H1 (cell line): ENCODE measurements around the gene GNG11. TPM values are rescaled to one million over a fixed set of nuclear protein-coding genes. Genes with fewer than 3 reads are reported as not detected.

Experiments used
- CHD7 ChIP-seq: fragments of 300-600 bp; sonication (generic); IDR thresholded peaks from 2 replicates; pipeline ENCODE4 v1.7.1; 2012; ENCODE audit warnings: low read length, moderate library complexity, mild to moderate bottlenecking, inconsistent platforms; ENCODE audit not compliant: insufficient replicate concordance
- KDM4A ChIP-seq: IDR thresholded peaks from one replicate; pipeline ENCODE4 v1.7.1; 2012; ENCODE audit warnings: low read depth, mild to moderate bottlenecking, moderate library complexity, low read length, inconsistent platforms; ENCODE audit not compliant: severe bottlenecking
- polyA plus RNA-seq, 7 experiments: library from polyadenylated mRNA; depleted of rRNA in 3 of 7; stranded (reverse) in 5 of 7; unstranded in 2 of 7; fragments of >200 nt in 5 of 7; fragments of 200-250 nt in 2 of 7; gene quantifications; 1 replicate in 5 of 7; 2 replicates in 1 of 7; 4 replicates in 1 of 7; pipeline versions ENCODE4 v1.2.1 to v1.2.3, GENCODE V29; 2011 to 2013; ENCODE audit warnings: missing spikeins in 2 of 7, mixed read lengths in 2 of 7
- total RNA-seq: library from RNA; stranded (reverse); fragmentation: NEBNext Ultra II Directional; extraction: Animal tissue kit (Norgen Biotek cat#: 25700); gene quantifications from 2 replicates; pipeline ENCODE4 v1.2.1, GENCODE V29; 2021

GNG11 gene
- total and polyA plus RNA-seq, 2 of the 8 experiments (the other 6 are each of a cell fraction or from before 2014, with no cell fraction given): 0.38 to 1.3 TPM

- TF ChIP-seq CHD7 (no peak), KDM4A (no peak)
Observed at GRCh38 chr7:93938293-93938692, 16.8 kb downstream of the GNG11 start (continued).
